GM19238 (cell line): ENCODE measurements around the gene IGF2BP3.

Source experiments
- DNase-seq: peaks from one replicate; pipeline ENCODE4 v3.0.0; 2011; ENCODE audit warnings: low spot score; ENCODE audit not compliant: insufficient read length

The IGF2BP3 gene

DNA sequence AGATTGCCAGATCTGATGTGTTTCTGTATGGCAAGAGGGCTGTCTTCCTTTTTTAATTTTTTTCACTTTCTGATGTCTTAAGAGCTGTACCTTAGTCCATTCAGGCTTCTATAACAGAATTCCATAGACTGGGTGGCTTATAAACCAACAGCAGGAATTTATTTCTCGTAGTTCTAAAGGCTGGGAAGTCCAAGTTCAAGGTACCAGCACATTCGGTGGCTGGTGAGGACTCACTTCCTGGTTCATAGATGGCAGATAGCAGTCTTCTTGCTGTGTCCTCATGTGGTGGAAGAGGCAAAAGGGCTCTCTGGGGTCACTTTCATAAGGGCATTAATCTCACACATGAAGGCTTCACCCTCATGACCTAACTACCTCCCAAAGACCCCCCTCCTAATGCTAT lies 202.9 kb downstream of the IGF2BP3 start:
- no peak for DNase-seq

DNA sequence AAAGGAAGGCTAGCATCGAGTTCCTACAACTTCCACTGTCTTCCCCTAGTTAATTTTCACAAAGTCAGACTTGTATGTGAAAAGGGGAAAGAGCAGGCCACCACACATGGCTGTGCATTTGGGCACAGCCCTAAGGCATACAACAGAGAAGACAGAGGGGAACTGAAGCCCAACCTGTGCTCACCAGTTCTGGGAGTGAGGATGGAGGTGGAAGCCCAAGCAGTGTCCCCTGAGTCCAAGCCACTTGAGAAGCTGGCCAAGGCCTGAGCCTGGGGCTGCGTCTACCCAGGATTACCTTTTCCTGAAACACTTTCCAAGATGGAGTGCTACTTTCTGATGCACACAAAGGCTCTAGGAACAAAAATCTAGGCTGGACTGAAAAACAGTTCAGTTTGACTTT lies 203.4 kb downstream of the IGF2BP3 start:
- DNase-seq = no peak

- DNase-seq = no peak
These were observed 205.3 kb downstream of the IGF2BP3 start for GRCh38 chr7:23264916-23265458.

DNA sequence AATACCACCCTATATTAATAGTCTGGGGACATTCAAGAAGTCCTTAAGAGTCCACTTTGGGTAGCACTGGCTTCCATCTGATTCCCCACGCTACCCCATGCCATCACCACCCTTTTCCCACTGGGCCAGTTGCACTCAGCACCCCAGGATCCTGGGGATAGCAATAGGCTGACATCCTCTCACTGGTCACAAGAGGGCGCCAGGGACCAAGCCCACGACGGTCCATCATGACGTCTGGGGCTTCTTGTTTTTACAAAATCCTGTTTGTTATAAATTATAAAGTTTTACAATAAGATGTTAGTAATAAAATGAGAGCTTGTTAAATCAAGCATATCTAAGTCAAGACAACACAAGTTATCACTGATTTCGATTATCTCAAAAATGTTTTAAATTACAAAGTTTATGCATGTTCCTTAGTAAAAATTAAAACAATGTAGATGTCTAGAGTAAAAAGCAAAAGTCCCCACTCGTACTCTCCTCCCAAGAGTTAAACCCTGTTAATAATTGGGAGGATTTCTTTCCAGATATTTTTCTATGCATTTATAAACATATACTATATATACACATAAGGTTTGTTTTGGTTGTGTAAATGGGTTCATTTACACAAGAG lies 208.3 kb downstream of the IGF2BP3 start:
- DNase-seq = peak; percentile 61

DNA sequence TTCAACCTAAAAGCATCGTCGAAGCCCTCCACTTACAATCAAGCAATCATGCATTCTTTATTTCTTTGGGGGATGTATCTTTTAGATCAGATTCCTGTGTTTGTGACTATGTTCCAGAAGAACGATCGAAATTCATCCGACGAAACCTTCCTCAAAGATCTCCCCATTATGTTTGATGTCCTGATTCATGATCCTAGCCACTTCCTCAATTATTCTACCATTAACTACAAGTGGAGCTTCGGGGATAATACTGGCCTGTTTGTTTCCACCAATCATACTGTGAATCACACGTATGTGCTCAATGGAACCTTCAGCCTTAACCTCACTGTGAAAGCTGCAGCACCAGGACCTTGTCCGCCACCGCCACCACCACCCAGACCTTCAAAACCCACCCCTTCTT lies 209.9 kb downstream of the IGF2BP3 start:
- no peak for DNase-seq
